ENCODE data around the gene CCDC13.

Gene CCDC13

DNA sequence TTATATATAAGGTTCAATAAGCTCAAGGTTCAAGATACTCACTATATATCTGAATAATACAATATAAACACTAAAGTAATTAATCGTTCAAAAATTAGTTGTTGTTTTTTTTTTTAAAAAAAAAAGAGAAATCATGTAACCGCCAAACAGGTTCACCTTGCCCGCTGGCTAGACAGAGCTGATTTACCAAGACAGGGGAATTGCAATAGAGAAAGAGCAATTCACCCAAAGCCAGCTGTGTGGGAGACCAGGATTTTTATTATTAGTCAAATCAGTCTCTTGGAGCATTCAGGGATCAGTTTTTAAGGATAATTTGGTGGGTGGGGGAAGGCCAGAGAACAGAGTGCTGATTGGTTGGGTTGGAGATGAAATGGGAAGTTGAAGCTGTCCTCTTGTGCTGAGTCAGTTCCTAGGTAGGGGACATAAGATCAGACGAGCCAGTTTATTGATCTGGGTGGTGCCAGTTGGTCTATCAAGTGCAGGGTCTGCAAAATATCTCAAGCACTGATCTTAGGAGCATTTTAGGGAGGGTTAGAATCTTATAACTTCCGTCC is 23.4 kb upstream of the CCDC13 start:
- DNase-seq: no peak

- no peak for DNase-seq
Measured at GRCh38 chr3:42795621-42796181, 22.6 kb upstream of the CCDC13 start.

- DNase-seq: no peak
Measured at GRCh38 chr3:42790714-42791229, 17.7 kb upstream of the CCDC13 start.

- no peak for DNase-seq
Measured at GRCh38 chr3:42786631-42787030, 13.6 kb upstream of the CCDC13 start.

- DNase-seq: no peak
Measured at GRCh38 chr3:42786212-42786611, 13.2 kb upstream of the CCDC13 start.

GRCh38 chr3:42780892-42781700 is 8.0 kb upstream of the CCDC13 start:
- peak; percentile 7 to 65 for DNase-seq

DNA sequence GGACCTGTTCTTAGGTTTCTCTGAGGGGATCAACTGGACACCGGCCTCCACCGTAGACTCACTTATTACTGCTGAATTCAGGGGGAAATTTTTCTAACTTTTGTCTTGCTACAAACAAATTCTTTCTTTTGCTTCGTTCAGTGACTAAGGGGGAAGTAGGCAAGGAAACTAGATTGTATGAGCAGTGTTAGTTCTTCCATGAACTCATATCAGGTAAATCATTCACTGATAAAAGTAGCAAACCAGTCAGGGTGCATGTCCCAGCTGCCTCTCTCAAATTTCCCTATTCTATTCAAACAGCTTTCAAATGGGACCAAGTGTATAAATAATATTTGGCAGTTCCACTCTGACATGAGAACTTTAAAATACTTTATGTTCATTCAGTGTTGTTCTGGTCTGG is 7.3 kb upstream of the CCDC13 start:
- no peak for DNase-seq

DNA sequence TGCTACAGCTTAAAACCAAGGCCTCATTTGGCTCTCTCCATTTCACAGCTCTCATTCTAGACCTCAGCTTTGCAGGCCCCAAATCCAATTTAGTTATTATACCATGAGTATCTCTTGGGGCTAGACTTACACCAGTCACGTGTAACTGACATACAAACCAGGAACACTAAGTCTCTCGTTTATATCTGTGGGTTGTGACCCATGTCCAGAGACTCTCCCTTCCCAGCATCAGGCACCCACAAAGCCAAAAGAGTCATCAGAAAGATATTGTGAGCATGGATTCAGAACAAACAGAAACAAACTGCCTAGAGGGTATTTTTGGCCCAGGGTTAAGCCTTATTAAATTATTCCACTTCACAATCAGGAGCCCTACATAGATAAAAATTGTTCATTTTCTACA is 5.6 kb upstream of the CCDC13 start:
- DNase-seq: no peak

DNA sequence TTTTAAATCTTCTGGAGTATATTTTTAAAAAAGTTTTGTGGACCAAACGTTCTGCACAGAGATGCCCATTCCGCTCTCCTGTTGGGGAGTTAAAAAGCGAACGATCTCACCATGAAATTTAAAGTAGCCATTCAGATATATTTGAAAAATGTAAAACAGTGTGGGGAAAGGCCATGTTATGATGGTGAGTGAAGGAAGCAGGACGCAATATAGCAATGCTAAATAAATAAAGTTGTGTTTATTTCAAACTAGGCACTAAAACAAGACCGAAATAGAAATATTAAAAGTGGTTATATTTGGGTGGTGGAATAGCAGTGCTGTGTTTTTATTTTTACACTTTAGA is 327 bp upstream of the CCDC13 start:
- DNase-seq: no peak

DNA sequence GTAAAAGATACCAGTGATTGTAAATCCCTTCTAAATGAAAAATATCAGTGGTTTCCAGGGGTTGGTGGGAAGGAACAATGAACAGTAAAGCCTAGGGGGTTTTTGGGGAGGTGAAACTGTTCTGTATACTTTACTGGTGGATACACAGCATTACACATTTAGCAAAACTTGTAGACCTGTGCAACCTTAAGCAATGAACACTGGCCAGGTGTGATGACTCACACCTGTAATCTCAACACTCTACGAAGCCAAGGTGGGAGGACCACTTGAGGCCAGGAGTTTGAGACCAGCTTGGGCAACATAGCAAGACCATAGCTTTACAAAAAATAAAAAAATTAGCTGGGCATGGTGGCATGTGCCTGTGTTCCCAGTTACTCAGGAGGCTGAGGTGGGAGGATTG is 1.8 kb downstream of the CCDC13 start:
- DNase-seq: no peak

GRCh38 chr3:42769477-42770131 is 3.4 kb downstream of the CCDC13 start:
- DNase-seq: no peak

- DNase-seq: no peak
Measured at GRCh38 chr3:42764561-42765295, 8.3 kb downstream of the CCDC13 start.

DNA sequence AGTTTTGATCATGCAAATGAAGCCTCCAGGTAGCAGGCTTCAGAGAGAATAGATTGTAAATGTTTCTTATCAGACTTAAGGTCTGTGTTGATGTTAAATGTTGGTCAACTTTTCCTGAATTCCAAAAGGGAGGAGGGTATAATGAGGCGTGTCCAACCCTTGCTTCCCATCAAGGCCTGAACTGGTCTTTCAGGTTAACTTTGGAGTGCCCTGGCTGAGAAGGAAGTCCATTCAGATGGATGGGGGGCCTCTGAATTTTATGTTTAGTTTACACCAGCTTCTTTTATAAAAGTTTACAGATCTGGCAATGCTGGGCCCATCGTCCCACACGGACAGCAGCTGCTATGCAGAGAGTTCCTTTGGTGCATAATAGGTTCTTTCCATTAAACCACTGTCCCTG is 8.9 kb downstream of the CCDC13 start:
- DNase-seq: no peak

DNA sequence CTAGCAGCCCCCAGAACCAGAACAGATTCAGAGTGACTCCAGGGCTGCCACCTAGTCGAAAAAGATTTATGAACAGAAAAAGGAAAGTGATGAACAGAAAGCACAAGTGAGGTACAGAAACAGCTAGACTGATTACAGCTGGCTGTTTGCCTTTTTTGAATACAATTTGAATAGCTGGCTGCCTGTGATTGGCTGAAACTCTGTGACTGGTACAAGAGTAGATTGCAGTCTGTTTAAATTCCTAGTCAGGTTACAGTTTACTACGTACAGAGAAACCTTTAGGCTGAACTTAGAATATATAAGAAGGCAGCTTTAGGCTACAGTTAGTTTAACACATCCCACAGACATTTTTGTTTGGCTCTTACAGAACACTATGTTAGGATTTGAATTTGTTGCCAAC is 10.0 kb downstream of the CCDC13 start:
- no peak for DNase-seq

DNA sequence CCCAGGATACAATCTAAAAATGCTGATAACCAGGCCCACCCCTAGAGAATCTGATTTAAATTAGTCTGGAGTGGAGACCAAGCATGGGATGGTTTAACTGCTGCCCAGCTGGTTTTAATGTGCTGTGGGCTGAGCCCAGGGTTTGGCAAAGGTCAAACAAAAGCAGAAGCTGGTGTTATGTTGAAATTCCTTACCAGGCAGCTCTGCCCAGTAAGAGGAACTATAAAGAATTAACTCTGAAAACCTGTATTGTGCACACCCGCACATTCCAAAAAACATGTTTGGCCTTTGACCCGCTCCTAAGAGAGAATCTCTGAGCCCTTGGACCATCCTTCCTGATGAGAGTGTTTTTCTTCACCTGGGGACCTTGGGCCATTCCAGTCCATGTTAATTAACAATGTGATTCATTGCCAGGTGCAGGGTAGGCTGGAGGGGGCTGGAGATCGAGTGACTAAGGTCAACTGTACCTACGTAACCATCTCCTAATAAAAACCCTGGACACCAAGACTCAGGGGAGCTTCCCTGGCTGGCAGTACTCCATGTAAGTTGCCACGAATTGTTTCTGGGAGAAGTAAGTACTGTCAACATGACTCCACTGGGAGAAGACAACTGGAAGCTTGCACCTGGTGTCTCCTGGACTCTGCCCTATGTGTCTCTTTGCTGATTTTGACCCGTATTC is 10.9 kb downstream of the CCDC13 start:
- no peak for DNase-seq

DNA sequence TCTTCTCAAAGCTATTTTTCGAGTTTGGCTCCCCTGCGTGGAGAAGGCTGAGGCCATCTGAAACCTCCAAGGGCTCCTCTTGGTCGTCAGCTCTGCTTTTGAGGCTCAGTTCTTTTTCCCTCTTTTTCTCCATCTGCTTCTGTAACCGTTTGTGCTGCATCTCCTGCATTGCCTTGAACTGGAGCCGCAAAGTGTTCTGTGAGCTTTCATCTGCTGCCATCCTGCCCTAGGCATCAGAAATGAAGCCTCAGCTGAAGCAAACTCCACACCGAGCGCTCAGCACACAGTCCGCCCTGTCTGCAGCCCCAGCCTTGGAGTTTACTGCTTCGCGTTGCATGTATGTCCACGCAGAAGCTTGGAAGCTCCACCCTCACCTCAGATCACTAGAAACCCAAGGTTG is 14.9 kb downstream of the CCDC13 start:
- DNase-seq: no peak

- no peak for DNase-seq
Measured at GRCh38 chr3:42756681-42757213, 16.3 kb downstream of the CCDC13 start.

GRCh38 chr3:42755681-42756578 is 17.1 kb downstream of the CCDC13 start:
- DNase-seq: no peak

GRCh38 chr3:42753757-42754156 is 19.3 kb downstream of the CCDC13 start:
- DNase-seq: no peak

- DNase-seq: no peak
Measured at GRCh38 chr3:42752961-42753360, 20.1 kb downstream of the CCDC13 start.

- DNase-seq: no peak
Measured at GRCh38 chr3:42752441-42752840, 20.6 kb downstream of the CCDC13 start.

Measured in NCI-H1930 (cell line).